ENCODE measurements around the gene HOXD12.

HOXD12 gene

DNA sequence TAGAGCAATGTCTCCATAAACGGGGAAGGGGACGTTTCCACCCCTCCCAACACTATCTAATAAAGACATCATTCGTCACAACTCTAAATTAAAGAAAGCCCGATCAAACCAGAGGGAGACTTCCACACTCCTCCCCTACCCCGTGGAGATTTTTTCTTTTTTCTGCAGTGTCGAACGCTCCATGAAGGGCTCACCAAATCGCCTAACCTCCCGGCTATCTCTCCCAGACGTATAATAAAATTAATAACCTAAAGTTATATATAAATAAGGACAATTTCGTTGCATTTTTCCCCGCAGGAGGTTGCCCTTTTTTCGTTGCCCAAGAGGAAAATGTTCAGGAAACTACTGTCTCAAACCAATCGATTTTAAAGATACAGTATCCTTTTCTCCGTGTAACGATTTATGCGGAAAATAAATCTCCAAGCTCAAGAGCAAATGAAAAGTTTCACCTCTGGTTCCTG lies 18.2 kb upstream of the HOXD12 start:
- DNase-seq: no peak

DNA sequence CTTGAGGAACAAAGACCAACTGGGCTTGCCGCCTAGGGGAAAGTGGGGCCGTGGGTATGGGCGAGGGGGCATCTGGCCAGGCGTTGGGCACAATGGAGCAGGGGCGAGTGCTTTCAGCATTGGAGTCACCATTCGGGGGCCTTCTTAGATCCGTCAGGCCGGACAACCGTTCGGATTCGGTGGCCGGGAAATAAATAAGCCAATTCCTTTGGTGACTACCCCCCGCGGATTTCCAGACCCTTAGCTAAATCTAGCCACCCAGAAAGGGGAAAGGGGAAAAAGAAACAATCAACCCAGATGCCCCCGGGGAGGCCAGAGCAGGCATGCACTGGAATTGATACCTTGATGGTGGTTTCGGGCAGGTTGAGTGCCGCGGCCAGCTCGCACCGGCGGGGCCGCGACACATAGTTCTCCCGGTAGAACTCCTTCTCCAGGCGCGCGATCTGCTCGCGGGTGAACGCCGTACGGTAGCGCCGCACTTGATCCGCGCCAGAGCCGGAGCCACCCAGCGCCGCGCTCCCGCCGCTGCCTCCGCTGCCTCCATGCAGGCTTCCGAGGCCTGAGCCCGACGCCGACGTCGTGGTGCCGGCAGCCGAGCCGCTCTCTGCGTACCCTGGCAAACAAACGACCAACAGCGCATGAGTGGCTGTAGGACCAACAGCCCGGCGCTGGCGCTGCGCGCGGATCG lies 17.6 kb upstream of the HOXD12 start:
- DNase-seq: no peak

DNA sequence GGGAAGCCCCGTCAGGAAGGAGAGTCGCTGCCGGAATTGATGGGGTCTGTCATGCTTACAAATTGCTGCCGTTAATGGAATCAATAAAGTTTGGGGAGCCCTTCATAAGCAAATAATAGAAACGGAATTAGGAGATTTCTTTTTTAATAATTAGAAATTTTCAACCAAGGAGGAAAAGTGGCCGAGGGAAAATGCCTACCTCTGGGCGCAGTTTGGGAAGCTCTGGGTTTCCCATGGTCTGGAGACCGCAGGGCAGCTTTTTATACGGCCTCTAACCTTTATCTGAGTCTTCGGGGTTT lies 17.1 kb upstream of the HOXD12 start:
- no peak for DNase-seq

- DNase-seq: no peak
These were observed 16.5 kb upstream of the HOXD12 start for GRCh38 chr2:176082824-176083751.

GRCh38 chr2:176083796-176084261 lies 15.8 kb upstream of the HOXD12 start, which contains the start of gene EVX2:
Gene EVX2 (minus strand): TSS chr2:176083962. CDS start chr2:176083776, 186 bp downstream.
- DNase-seq: no peak

DNA sequence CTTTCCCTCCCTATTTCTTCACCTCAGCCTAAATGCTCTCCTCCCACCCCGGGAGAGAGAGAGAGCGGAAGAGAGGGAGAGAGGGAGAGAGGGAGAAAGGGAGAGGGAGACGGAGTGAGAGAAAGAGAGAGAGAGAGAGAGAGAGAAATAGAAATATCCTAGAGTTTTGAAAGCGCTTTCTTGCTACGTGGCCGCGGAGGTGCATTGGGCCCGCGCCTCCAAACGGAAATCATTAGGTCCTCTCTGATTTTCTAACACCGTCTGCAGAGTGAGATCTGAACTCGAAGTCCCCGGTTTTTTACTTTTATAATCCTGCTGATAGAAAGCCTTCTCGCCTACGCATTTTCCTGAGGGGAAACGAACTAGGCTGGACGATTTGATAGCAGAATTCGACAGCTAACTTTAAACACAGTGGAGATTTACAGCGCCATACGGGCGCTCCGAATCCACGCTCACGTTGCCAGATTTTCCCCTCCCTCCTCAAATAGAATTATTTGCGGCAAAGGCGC lies 14.9 kb upstream of the HOXD12 start:
- DNase-seq: no peak

- no peak for DNase-seq
These were observed 14.3 kb upstream of the HOXD12 start for GRCh38 chr2:176085120-176085788.

DNA sequence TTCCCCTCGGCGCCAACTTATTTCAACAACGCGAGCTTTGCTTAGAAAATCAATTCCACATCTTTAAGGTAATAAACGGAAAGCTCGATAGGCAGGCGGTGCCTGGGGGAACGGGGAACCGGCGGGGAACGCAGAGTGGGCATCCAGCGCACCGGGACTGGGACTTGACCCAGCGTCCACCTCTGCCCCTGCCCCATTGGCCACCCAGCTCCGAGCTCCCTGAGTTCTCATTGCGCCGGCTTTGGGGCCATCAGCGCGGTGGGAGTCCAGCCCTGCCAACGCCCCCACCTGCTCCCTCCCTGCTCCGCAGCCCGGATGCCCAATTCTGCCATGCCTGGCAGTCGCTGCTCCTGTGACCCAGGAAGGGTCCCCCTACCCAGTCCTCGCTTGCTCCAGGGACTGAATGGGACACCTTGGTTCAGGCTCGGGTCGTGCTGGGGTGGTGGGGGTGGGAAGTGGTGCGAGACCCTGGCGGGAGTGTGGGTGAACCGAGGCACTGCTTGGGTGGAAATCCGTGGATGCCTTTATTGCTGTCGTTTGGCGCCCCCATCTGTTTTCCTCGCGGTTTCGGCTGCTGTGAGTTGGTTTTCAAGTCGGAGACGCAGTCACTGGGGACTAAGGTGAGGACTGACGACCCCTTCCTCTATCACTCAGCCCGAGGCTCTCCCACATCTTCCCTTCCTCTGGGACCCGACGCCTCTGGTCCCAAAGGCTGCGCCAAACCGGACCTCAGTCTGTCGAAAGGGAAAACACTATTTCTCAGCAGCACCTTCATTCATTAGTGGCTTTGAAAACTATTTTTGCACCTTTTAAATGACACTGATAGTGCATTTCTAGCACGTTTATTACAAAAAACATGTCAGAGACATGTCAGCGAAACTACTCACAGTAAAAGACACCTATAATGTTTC lies 13.5 kb upstream of the HOXD12 start:
- DNase-seq: no peak

- no peak for DNase-seq
These were observed 12.1 kb upstream of the HOXD12 start for GRCh38 chr2:176087330-176088047.

GRCh38 chr2:176088048-176088936 lies 11.3 kb upstream of the HOXD12 start:
- DNase-seq: no peak

- DNase-seq: no peak
These were observed 10.4 kb upstream of the HOXD12 start for GRCh38 chr2:176088937-176089842.

- no peak for DNase-seq
These were observed 9.7 kb upstream of the HOXD12 start for GRCh38 chr2:176089843-176090395.

DNA sequence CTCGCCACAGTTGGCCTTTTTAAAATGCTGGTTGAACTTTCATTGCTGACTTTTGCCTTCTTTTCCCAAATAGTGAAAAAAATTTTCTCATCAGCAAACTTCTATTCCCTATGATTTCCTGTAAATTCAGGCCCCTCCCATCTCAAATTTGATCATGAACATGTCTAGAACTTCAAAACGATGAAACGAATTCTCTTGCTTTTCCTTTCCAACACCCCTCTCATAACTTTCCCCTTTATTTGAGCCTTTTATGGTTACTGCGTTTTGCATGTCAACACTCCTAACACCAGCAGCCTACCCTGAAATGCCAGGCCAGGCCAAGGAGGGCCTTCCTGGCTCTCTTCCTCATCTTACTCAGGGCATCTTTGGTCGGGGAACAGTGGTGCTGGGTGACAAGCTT lies 8.7 kb upstream of the HOXD12 start:
- no peak for DNase-seq

GRCh38 chr2:176091329-176092258 lies 8.0 kb upstream of the HOXD12 start:
- no peak for DNase-seq

GRCh38 chr2:176092270-176093144 lies 7.1 kb upstream of the HOXD12 start, which contains the start of gene HOXD13:
Gene HOXD13 (plus strand): TSS chr2:176092721. CDS start chr2:176092891, 170 bp downstream.
- DNase-seq: no peak

DNA sequence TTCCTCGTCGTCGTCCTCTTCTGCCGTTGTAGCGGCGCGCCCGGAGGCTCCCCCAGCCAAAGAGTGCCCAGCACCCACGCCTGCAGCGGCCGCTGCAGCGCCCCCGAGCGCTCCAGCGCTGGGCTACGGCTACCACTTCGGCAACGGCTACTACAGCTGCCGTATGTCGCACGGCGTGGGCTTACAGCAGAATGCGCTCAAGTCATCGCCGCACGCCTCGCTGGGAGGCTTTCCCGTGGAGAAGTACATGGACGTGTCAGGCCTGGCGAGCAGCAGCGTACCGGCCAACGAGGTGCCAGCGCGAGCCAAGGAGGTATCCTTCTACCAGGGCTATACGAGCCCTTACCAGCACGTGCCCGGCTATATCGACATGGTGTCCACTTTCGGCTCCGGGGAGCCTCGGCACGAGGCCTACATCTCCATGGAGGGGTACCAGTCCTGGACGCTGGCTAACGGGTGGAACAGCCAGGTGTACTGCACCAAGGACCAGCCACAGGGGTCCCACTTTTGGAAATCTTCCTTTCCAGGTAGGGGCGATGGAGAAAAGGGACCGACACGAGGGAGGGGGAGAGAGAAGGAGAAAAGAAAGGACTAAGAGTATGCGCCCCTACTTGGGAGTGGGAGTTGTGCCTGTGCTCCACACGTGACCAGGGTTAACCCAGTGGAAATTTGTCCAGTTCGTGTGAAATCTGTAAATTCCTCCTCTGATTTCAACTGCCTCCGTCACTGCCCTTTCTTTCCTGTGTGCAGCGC lies 6.3 kb upstream of the HOXD12 start:
- no peak for DNase-seq

Data from activated naive CD4-positive, alpha-beta T cell treated with anti-CD3 and anti-CD28 coated beads, Interleukin-2, amount 50 U/mL, for 16 hours (primary cell).